ENCODE results near the gene MTURN. TPM values are rescaled to one million over a fixed set of nuclear protein-coding genes. Genes with fewer than 3 reads are reported as not detected.
A peak's percentile ranks its signal among the peaks of the same experiment; 100 is the strongest.
"Not testable (repeated sequence)": the region's sequence is repeated elsewhere in the genome, so short reads cannot be mapped to it uniquely, and the experiment has no call there.

The MTURN gene
- polyA plus RNA-seq (ENCODE audit: insufficient read depth in 1 of 5, insufficient read length in 5 of 5, low replicate concordance in 1 of 5), result 10 to 100 TPM; 53.3 to 78.4 (median 67.7) TPM
- long read RNA-seq, donor 1, full-length matches to known transcripts, result 41 of 41 reads
- long read RNA-seq, donor 1, partial matches to known transcripts, result 0 of 41 reads
- long read RNA-seq, donor 1, other reads (novel, unspliced or antisense), result 0 of 41 reads
- long read RNA-seq, donor 2, full-length matches to known transcripts, result 15 of 15 reads
- long read RNA-seq, donor 2, partial matches to known transcripts, result 0 of 15 reads
- long read RNA-seq, donor 2, other reads (novel, unspliced or antisense), result 0 of 15 reads
- long read RNA-seq, donor 3, full-length matches to known transcripts, result 15 of 15 reads
- long read RNA-seq, donor 3, partial matches to known transcripts, result 0 of 15 reads
- long read RNA-seq, donor 3, other reads (novel, unspliced or antisense), result 0 of 15 reads
- long read RNA-seq, donor 4, full-length matches to known transcripts, result 15 of 15 reads
- long read RNA-seq, donor 4, partial matches to known transcripts, result 0 of 15 reads
- long read RNA-seq, donor 4, other reads (novel, unspliced or antisense), result 0 of 15 reads
- long read RNA-seq, donor 5, full-length matches to known transcripts, result 28 of 34 reads
- long read RNA-seq, donor 5, partial matches to known transcripts, result 0 of 34 reads
- long read RNA-seq, donor 5, other reads (novel, unspliced or antisense), result 6 of 34 reads
- long read RNA-seq, donor 6, full-length matches to known transcripts, result 22 of 22 reads
- long read RNA-seq, donor 6, partial matches to known transcripts, result 0 of 22 reads
- long read RNA-seq, donor 6, other reads (novel, unspliced or antisense), result 0 of 22 reads
- long read RNA-seq, donor 7, full-length matches to known transcripts, result 18 of 18 reads
- long read RNA-seq, donor 7, partial matches to known transcripts, result 0 of 18 reads
- long read RNA-seq, donor 7, other reads (novel, unspliced or antisense), result 0 of 18 reads
- long read RNA-seq, donor 8, full-length matches to known transcripts, result 12 of 12 reads
- long read RNA-seq, donor 8, partial matches to known transcripts, result 0 of 12 reads
- long read RNA-seq, donor 8, other reads (novel, unspliced or antisense), result 0 of 12 reads

GRCh38 chr7:30134611-30135300 is at the start of gene MTURN:
MTURN (plus strand) TSS chr7:30134986; CDS start chr7:30135137, 151 bp downstream.
- DNase-seq, result peak; percentile 80 to 83

GRCh38 chr7:30086529-30086928 is 48.3 kb upstream of the MTURN start:
- DNase-seq, result no peak

GRCh38 chr7:30087371-30087770 is 47.4 kb upstream of the MTURN start:
- DNase-seq, result no peak

GRCh38 chr7:30088362-30088761 is 46.4 kb upstream of the MTURN start:
- no peak for DNase-seq

- no peak for DNase-seq
These were observed 44.7 kb upstream of the MTURN start for GRCh38 chr7:30090111-30090510.

- no peak for DNase-seq
These were observed 43.3 kb upstream of the MTURN start for GRCh38 chr7:30091491-30091912.

- DNase-seq, result no peak
These were observed 42.8 kb upstream of the MTURN start for GRCh38 chr7:30091987-30092386.

- DNase-seq, result no peak
These were observed 41.3 kb upstream of the MTURN start for GRCh38 chr7:30093420-30093952.

GRCh38 chr7:30098599-30098998 is 36.2 kb upstream of the MTURN start:
- not testable (repeated sequence) for DNase-seq

- DNase-seq, result no peak
These were observed 32.5 kb upstream of the MTURN start for GRCh38 chr7:30102281-30102680.

GRCh38 chr7:30104157-30104556 is 30.6 kb upstream of the MTURN start:
- no peak for DNase-seq

- no peak for DNase-seq
These were observed 22.6 kb upstream of the MTURN start for GRCh38 chr7:30112103-30112713.

- DNase-seq, result no peak
These were observed 21.6 kb upstream of the MTURN start for GRCh38 chr7:30113144-30113543.

- no peak for DNase-seq
These were observed 20.1 kb upstream of the MTURN start for GRCh38 chr7:30114536-30115238.

- no peak for DNase-seq
These were observed 19.0 kb upstream of the MTURN start for GRCh38 chr7:30115709-30116297.

GRCh38 chr7:30116771-30117170 is 18.0 kb upstream of the MTURN start:
- DNase-seq, result no peak

- DNase-seq, result no peak
These were observed 16.9 kb upstream of the MTURN start for GRCh38 chr7:30117896-30118295.

- DNase-seq, result no peak
These were observed 14.8 kb upstream of the MTURN start for GRCh38 chr7:30119890-30120577.
